GM23338 (cell line): ENCODE measurements around the gene CPSF4L. TPM values are rescaled to one million over a fixed set of nuclear protein-coding genes. Genes with fewer than 3 reads are reported as not detected.
"Not testable (repeated sequence)": the region's sequence is repeated elsewhere in the genome, so short reads cannot be mapped to it uniquely, and the experiment has no call there.

Experiments
- ATAC-seq: fragments of 200-7000 bp; cut with Tn5 transposase; 3 replicates; pipeline ENCODE4 v1.9.1; 2020
- DNase-seq: peaks from one replicate; pipeline ENCODE4 v3.0.0-alpha.2; 2015; ENCODE audit warnings: low spot score
- H2AFZ ChIP-seq: fragments of 200-600 bp; sonication (generic); 2 replicates; pipeline ENCODE4 v1.8.0; 2016; ENCODE audit warnings: antibody characterized with exemption, mild to moderate bottlenecking, moderate library complexity
- H3F3A ChIP-seq: fragments of 200-600 bp; sonication (generic); replicated peaks from 2 replicates; pipeline ENCODE4 v1.8.0; 2017; ENCODE audit warnings: antibody characterized with exemption, mixed run types, low read depth
- H3K27ac ChIP-seq: fragments of 200-600 bp; sonication (generic); 2 replicates; pipeline ENCODE4 v1.6.1; 2016; ENCODE audit warnings: low read depth
- H3K27me3 ChIP-seq: fragments of 200-600 bp; sonication (generic); 2 replicates; pipeline ENCODE4 v1.8.0; 2016; ENCODE audit warnings: mild to moderate bottlenecking, mixed run types, moderate library complexity; ENCODE audit not compliant: insufficient read depth
- H3K36me3 ChIP-seq: fragments of 200-600 bp; sonication (generic); 2 replicates; pipeline ENCODE4 v1.8.0; 2016; ENCODE audit warnings: mild to moderate bottlenecking; ENCODE audit not compliant: insufficient read depth
- H3K4me1 ChIP-seq: fragments of 200-600 bp; sonication (generic); 2 replicates; pipeline ENCODE4 v1.8.0; 2016; ENCODE audit warnings: mild to moderate bottlenecking, moderate library complexity; ENCODE audit not compliant: insufficient read depth
- H3K4me2 ChIP-seq: fragments of 200-600 bp; sonication (generic); 2 replicates; pipeline ENCODE4 v1.7.1; 2017; ENCODE audit warnings: mixed run types
- H3K4me3 ChIP-seq: fragments of 200-600 bp; sonication (generic); 2 replicates; pipeline ENCODE4 v1.6.1; 2016; ENCODE audit warnings: mixed run types
- H3K79me2 ChIP-seq: fragments of 200-600 bp; sonication (generic); replicated peaks from 2 replicates; pipeline ENCODE4 v1.8.0; 2017; ENCODE audit warnings: mild to moderate bottlenecking; ENCODE audit not compliant: insufficient read depth
- H3K9me2 ChIP-seq: fragments of 200-600 bp; sonication (generic); 2 replicates; pipeline ENCODE4 v1.8.0; 2017; ENCODE audit not compliant: insufficient read depth
- H4K20me1 ChIP-seq: fragments of 200-600 bp; sonication (generic); replicated peaks from 2 replicates; pipeline ENCODE4 v1.8.0; 2017; ENCODE audit warnings: mild to moderate bottlenecking; ENCODE audit not compliant: insufficient read depth
- H3K27ac Mint-ChIP-seq: 2 replicates; pipeline ENCODE4 v1.8.0; 2020; ENCODE audit warnings: inconsistent platforms, mild to moderate bottlenecking, moderate library complexity, mixed read lengths
- H3K27me3 Mint-ChIP-seq: 3 replicates; pipeline ENCODE4 v1.8.0; 2022; ENCODE audit warnings: low read depth, mild to moderate bottlenecking, moderate library complexity, mixed read lengths, inconsistent platforms; ENCODE audit not compliant: insufficient read depth, poor library complexity
- H3K36me3 Mint-ChIP-seq: 3 replicates; pipeline ENCODE4 v1.8.0; 2021; ENCODE audit warnings: low read depth, mild to moderate bottlenecking, inconsistent platforms, moderate library complexity, mixed read lengths
- H3K4me1 Mint-ChIP-seq: 3 replicates; pipeline ENCODE4 v1.8.0; 2020; ENCODE audit warnings: mild to moderate bottlenecking, inconsistent platforms, mixed read lengths
- H3K4me3 Mint-ChIP-seq: 3 replicates; pipeline ENCODE4 v1.8.0; 2021; ENCODE audit warnings: moderate library complexity, mild to moderate bottlenecking, inconsistent platforms, mixed read lengths
- H3K9me3 Mint-ChIP-seq: 3 replicates; pipeline ENCODE4 v1.8.0; 2020; ENCODE audit warnings: moderate library complexity, mild to moderate bottlenecking, inconsistent platforms, mixed read lengths
- ETS1 ChIP-seq: IDR thresholded peaks from 2 replicates; pipeline ENCODE4 v1.6.1; 2016; ENCODE audit warnings: antibody characterized with exemption
- EZH2 ChIP-seq: fragments of 200-600 bp; sonication (generic); IDR thresholded peaks from one replicate; pipeline ENCODE4 v1.8.0; 2017; ENCODE audit warnings: antibody characterized with exemption, mild to moderate bottlenecking, low read depth; ENCODE audit not compliant: unreplicated experiment
- EZH2phosphoT487 ChIP-seq: fragments of 200-600 bp; sonication (generic); IDR thresholded peaks from one replicate; pipeline ENCODE4 v1.8.1; 2018; ENCODE audit warnings: antibody characterized with exemption; ENCODE audit not compliant: unreplicated experiment
- JUNB ChIP-seq: IDR thresholded peaks from one replicate; pipeline ENCODE4 v1.6.1; 2016; ENCODE audit warnings: antibody characterized with exemption; ENCODE audit not compliant: unreplicated experiment
- NANOG ChIP-seq: IDR thresholded peaks from 2 replicates; pipeline ENCODE4 v1.6.1; 2016; ENCODE audit warnings: antibody characterized with exemption, borderline replicate concordance
- POLR2AphosphoS5 ChIP-seq: IDR thresholded peaks from 2 replicates; pipeline ENCODE4 v1.6.1; 2016; ENCODE audit warnings: antibody characterized with exemption, low read depth
- STAT1 ChIP-seq: IDR thresholded peaks from one replicate; pipeline ENCODE4 v1.6.1; 2016; ENCODE audit warnings: antibody characterized with exemption; ENCODE audit not compliant: unreplicated experiment
- ZNF462 ChIP-seq: fragments of 250-450 bp; sonication (Bioruptor Pico); IDR thresholded peaks from 2 replicates; pipeline ENCODE4 v1.5.0; 2020; ENCODE audit warnings: mild to moderate bottlenecking, moderate library complexity
- polyA plus RNA-seq: library from polyadenylated mRNA; unstranded; fragments of >200 nt; fragmentation: Nextera tagmentation; extraction: Ambion mirVana; gene quantifications from 2 replicates; pipeline ENCODE4 v1.2.1, GENCODE V29; 2016
- total RNA-seq: library from RNA; depleted of rRNA; stranded (reverse); fragments of >200 nt; shearing (Covaris generic); gene quantifications from 2 replicates; pipeline ENCODE4 v1.2.3, GENCODE V29; 2014

Gene CPSF4L
- total and polyA plus RNA-seq, 2 experiments from 2014 or later = not detected

GRCh38 chr17:73265646-73266640, 4.3 kb upstream of the CPSF4L start (continued):
- TF ChIP-seq ZNF462 = no peak
- no peak for TF ChIP-seq NANOG
- no peak for TF ChIP-seq EZH2phosphoT487
- no peak for TF ChIP-seq POLR2AphosphoS5
- TF ChIP-seq STAT1 = no peak
- no peak for TF ChIP-seq EZH2
- no peak for TF ChIP-seq ETS1
- no peak for TF ChIP-seq JUNB

- not testable (repeated sequence) for DNase-seq, H3K27ac ChIP-seq, H4K20me1 ChIP-seq, H3K4me3 ChIP-seq, H3K36me3 Mint-ChIP-seq, H3K4me3 Mint-ChIP-seq, H3K79me2 ChIP-seq, H3F3A ChIP-seq, H3K4me2 ChIP-seq, H3K27me3 ChIP-seq, H2AFZ ChIP-seq, H3K36me3 ChIP-seq, H3K27ac Mint-ChIP-seq, H3K9me2 ChIP-seq, ATAC-seq, H3K9me3 Mint-ChIP-seq
- Mint-ChIP-seq H3K27me3 (peaks cover 20% of the 10 kb centered on the region), H3K4me1 (peaks cover 19% of the 10 kb centered on the region)
- H3K4me1 ChIP-seq = peaks cover 16% of the 10 kb centered on the region
Measured at GRCh38 chr17:73264448-73264847, 2.8 kb upstream of the CPSF4L start.
